NCI-H2107 treated with DMSO at 0.1 percent for 48 hours (cell line): ENCODE measurements around the gene CPVL.

Experiments
- DNase-seq: peaks from one replicate; lab custom pipeline; 2025; ENCODE audit not compliant: unreplicated experiment; lab: John Stamatoyannopoulos, UW

The CPVL gene

DNA sequence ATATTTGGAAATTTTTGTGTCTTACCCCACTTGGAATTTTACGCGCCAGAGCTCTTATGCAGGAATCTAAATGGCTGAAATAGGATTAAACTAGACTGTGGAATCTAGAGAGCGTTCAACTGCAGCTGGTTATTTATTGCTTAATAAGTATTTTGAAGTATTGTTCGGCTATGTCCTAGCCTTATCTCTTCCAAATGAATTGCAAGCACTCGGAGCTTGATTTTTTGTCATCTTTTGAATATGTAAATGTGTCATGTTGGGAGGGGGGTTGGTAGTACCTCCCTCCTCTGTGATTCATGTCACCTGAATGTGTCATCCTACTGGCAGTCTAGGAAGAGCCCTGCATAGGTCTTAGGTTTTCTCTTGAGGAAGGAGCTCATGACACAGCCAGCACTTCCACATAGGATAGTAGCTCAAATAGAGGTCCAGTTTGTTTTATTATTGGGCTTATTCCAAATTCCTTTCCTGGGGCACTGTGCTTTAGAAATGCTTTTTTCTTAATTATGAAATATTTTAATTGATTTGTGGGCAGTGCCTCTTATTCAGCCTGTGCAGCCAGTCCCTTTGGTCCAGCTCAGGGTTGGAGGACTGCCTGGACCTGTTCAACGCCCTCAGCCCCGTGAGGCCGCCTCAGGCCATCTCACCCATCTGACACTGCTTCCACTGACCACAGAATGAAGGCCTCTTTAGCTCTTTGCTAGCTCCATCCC lies 165.7 kb downstream of the CPVL start:
- no peak for DNase-seq

DNA sequence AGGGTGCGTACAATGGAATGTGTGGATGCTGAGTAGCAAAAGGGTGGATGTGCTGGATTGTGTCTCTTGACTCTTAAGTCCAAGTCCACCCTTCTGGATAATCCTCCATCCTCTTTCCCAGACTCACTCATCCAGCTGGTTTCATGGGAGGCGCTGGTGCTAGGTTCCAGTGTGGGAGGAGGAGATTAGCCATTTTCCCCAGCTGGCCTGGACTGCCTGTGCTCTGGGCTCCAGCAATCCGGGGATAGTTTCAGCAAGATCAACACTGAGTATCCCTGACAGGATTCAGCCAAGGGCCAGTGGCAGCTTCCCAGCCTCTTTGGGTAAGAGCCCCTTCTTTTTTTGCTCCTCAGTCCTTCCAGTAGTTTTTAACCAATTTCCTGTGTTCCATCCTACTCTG lies 166.6 kb downstream of the CPVL start:
- no peak for DNase-seq

DNA sequence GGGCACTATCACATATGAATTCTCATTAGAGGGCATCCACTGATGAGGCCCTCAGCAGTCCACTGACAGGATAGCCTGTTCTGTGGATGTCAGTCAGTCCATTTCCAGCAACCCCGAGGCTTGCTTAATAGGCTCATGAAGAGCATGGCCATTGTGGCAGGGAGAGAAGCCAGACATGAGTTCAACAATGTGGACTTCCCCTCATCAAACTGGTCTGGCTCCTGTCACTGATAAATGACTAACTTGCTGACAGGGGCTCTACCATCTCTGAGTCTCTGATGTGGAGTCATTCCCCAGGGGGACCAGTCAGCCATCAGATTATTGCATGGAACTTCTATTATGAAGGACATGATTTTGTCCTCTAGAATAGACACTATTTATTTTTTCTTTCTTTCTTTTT lies 168.5 kb downstream of the CPVL start:
- DNase-seq: no peak

DNA sequence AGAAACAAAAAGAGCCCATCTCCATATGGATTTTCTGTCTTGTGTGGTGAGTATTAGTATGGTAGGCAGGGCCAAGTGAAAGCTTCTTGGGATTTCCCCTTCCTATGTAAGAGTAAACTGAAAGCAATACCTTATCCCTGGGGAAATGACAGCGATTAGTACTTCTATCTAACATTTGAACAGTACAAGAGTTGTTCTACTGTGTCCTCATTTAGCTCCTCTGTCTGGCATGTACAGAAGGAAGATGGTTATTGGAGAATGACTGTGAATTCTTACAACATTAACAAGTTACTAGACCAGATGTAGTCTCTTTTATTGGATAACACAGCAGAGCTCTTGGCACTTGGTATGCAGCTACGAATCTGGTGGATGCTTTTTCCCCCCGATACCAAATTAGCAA lies 170.3 kb downstream of the CPVL start:
- no peak for DNase-seq

DNA sequence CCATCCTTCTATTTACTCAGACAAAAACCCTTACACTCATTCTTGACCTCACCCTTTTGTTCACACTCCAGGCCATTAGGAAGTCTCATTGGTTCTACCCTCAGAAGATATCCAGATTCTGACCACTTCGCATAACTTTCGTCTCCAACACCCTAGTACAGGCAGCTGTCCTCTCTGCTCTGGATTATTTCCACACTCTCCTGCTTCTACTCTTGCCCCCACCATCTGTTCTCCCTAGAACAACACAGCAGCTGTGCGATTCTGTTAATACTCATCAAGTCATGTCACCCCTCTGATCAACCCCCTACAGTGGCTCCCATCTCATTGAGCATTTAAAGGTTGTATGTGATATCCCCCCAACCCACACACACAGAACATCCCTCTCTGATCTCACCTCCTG lies 172.7 kb downstream of the CPVL start:
- DNase-seq: no peak

DNA sequence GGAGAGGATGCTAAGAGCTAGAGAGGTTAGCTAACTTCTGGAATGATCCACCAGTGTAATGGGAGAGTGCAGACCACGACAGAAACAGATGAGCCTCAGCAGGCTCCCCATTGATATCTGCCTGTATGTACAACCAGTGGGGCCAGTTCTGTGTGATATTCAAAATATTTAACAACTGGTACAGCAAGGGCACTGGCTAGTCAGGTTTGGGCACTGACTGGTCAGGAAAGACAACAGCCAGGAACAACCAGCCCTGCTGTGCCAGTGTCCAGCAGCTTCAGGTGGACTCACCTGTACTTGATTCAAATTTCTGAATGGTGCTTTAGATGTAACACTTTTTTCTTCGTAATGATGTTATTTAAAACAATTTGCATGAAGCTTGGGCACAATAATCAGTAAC lies 182.3 kb downstream of the CPVL start:
- DNase-seq: no peak

DNA sequence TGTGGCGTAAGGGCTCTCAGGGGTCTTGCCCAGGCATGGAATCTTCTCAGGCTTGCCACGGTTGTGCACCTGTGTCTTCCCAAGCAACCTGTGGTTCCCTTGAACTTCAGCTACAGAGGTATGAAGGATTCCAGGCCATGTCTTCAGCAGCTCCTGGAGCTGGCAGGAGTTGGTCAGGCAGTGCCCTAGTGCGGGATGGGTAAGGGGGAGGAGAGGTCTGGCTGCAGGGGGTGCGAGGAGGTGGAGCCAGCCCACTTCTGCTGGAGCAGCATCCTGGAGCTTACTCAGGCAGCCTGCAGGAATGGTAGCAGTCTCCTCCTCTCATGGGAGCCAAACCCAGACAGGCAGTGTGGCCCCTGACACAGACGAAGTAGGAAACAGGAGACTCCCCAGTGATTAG lies 184.4 kb downstream of the CPVL start:
- DNase-seq: no peak

DNA sequence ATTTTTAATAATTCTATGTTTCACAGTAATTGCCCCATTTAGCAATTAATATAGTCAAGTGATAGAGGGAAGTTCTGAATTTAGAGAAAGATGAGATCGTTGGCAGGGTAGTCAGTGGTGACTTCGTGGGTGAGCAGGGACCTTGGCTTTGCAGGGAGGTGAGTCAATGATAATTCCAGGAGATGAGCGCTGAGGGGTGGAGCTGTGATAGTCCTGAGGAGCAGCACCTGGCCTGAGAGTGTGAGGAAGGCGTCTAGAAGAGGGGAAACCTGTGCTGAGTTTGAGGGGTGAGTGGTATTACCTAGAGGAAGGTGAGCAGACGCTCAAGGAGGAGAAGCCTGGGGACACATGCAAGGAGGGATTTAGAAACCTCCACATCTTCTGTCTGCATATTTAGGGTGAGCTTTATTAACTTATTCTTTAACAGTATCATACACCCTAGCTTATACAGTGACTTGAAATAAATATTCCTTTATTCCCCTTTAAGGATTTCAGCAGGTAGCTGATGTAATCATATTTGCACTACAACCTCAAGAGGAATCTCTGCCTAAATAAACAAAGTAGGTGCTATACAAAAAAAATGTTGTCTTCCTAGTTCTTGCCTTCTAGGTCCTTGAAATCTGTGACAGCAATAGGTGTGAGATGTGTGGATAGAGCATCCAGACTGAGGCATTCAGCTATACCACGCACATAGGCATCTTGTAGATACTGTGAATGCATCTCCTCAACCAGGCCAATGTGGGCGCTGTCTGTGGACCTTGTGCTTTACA lies 186.1 kb downstream of the CPVL start:
- DNase-seq: no peak

GRCh38 chr7:28958980-28959347 lies 187.4 kb downstream of the CPVL start:
- no peak for DNase-seq

GRCh38 chr7:28958235-28958979 lies 187.9 kb downstream of the CPVL start, which contains the start of gene TRIL:
TRIL (minus strand) TSS chr7:28958330; CDS start chr7:28958046, 284 bp downstream.
- no peak for DNase-seq

- DNase-seq: no peak
These were observed 188.5 kb downstream of the CPVL start for GRCh38 chr7:28957751-28958234.

DNA sequence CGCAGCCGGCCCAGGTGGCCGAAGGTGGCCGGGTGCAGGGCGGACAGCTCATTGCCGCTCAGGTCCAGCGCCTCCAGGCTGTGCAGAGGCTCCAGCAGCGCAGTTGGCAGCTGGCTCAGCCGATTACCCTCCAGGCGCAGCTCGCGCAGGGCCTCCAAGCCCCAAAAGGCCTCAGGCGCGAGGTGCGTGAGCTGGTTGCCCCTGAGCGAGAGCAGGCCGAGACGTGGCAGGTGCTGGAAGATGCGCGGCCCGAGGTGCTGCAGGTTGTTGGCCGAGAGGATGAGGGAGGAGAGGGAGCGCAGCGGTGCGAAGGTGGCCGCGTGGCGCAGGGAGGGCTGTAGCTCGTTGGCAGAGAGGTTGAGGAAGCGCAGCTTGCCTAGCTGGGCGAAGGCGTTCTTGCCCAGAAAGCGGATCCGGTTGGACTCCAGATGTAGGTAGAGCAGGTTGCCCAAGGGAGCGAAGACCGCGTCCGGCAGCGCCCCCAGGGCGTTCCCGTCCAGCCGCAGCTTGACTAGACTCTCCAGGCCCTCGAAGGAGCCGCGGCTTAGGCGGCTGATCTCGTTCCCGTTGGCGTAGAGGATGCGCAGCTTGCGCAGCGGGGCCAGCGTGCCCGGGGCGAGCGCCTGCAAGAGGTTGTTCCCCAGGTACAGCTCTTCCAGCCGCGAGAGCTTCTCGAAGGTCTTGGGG lies 189.1 kb downstream of the CPVL start:
- DNase-seq: peak; percentile 32

DNA sequence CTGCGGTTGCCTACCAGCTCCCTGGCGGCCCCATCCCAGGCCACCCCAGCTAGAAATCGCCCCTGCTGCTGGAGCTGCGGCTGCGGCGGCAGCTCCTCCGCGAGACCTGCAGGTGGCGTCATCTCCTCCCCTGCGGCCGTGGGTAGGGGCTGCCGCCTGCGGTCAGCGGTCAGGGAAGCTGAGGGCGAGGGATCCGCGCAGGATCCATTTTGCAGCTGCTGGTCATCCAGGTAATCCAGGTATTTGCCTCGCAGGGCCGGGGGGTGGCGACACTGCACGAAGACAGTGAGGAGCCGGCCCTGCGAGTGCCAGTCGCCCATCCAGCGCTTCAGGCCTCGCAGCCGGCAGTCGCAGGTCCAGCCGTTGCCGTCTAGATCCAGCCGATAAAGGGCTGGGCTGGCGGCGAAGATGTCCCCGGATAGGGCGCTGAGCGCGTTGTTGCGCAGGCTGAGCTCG lies 189.7 kb downstream of the CPVL start:
- peak; percentile 32 for DNase-seq

GRCh38 chr7:28955718-28956607 lies 190.4 kb downstream of the CPVL start:
- DNase-seq: peak; percentile 45

DNA sequence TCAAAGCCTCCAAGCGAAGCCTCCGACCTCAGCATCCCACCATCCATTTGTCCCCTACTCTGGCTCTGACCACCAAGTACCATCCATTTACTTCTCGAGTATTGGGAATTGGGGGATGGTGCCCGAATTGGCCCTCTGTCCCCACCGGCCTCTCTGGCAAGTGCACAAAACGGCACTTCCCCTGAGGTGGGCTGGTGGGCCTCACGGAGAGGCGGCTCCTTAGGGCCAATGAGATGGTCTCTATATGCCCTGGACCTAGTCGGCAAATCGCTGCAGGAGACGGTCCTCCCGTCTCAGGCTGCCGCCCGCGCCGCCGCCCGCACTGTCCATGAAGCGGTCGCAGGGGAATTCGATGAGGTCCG lies 191.0 kb downstream of the CPVL start:
- DNase-seq: no peak

DNA sequence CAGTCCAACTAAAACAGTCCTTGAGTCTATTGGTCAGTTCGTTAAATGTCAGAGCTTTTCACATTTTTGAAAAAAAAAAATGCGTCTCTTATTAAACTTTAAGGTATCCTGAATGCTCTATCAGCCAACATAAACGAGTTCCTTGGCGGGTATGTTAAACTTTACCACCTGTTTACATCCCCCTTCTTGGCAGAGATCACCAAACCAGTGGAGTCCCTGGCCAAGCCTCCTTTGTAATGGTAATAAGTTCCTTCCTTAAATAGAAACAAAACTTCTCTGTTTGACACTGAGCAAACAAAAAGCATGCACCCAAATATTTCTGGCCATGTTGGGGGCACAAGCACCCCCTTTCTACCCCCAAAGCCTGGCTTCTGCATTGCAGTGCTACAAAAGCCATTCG lies 191.4 kb downstream of the CPVL start:
- no peak for DNase-seq

GRCh38 chr7:28954471-28954870 lies 191.9 kb downstream of the CPVL start:
- no peak for DNase-seq

DNA sequence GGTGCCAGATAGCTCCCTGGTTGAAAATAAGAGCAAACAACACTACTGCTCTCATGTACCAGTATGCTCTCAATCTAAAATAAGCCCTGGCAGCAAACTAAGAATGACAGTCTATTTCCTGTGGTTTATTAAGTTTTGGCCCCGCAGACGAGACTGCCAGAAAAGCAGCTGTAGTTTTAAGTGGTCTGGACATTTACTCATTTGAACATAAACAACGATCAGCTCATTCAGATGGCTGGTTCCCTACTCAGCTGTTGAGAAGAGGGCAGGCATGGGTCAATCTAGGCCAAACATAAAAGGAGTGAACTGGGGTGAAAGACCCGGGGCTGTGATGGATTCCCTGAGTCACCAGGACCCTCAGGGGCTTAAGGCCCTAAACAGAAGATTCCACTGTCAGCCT lies 192.7 kb downstream of the CPVL start:
- DNase-seq: no peak
